Calu3 (cell line): Measurements from ENCODE around the gene JAKMIP2. TPM values are rescaled to one million over a fixed set of nuclear protein-coding genes. Genes with fewer than 3 reads are reported as not detected.

ENCODE experiments used
- BruUV-seq: library from RNA; stranded (reverse); fragments of 400-500 nt; replicated peaks from 2 replicates; lab custom pipeline; 2021; lab: Mats Ljungman, UMichigan
- CTCF ChIA-PET: fragments of 300-600 bp; sonication (Branson Sonifier 250); formaldehyde crosslinking; loops from one replicate; lab custom pipeline; 2022; ENCODE audit warnings: antibody characterized with exemption; lab: Charles Lee
- DNase-seq: peaks from one replicate; pipeline ENCODE4 v3.0.0; 2022
- H3K27ac Mint-ChIP-seq: one replicate; pipeline ENCODE4 v1.8.0; 2022; ENCODE audit warnings: mixed read lengths; ENCODE audit not compliant: unreplicated experiment
- H3K27me3 Mint-ChIP-seq: one replicate; pipeline ENCODE4 v1.8.0; 2022; ENCODE audit warnings: mixed read lengths; ENCODE audit not compliant: unreplicated experiment
- H3K36me3 Mint-ChIP-seq: one replicate; pipeline ENCODE4 v1.8.0; 2022; ENCODE audit warnings: mild to moderate bottlenecking, moderate library complexity, mixed read lengths; ENCODE audit not compliant: insufficient read depth, unreplicated experiment
- H3K4me1 Mint-ChIP-seq: one replicate; pipeline ENCODE4 v1.8.0; 2022; ENCODE audit warnings: mild to moderate bottlenecking, low read depth, mixed read lengths; ENCODE audit not compliant: unreplicated experiment
- H3K4me3 Mint-ChIP-seq: one replicate; pipeline ENCODE4 v1.8.0; 2022; ENCODE audit warnings: mild to moderate bottlenecking, low read depth, moderate library complexity, mixed read lengths; ENCODE audit not compliant: unreplicated experiment
- H3K9me3 Mint-ChIP-seq: one replicate; pipeline ENCODE4 v1.8.0; 2022; ENCODE audit warnings: low read depth, mixed read lengths; ENCODE audit not compliant: unreplicated experiment
- CTCF ChIP-seq: fragments of 200-600 bp; IDR thresholded peaks from one replicate; pipeline ENCODE4 v1.8.0; 2022; ENCODE audit warnings: antibody characterized with exemption; ENCODE audit not compliant: unreplicated experiment
- intact Hi-C: fragments of 100-400 bp; cut with micrococcal nuclease; formaldehyde crosslinking; loops from one replicate; pipeline ENCODE4 v1.10.0; 2022; ENCODE audit not compliant: unreplicated experiment
- total RNA-seq: library from RNA; stranded (reverse); gene quantifications from 2 replicates; pipeline ENCODE4 v1.2.3, GENCODE V29; 2022

Gene JAKMIP2
- total RNA-seq, 1 experiment from 2014 or later, result not detected

GRCh38 chr5:147756566-147756965, 26.0 kb downstream of the JAKMIP2 start:
- TF ChIP-seq CTCF, result no peak
- CTCF ChIA-PET, result no interaction called here
- intact Hi-C loops, result no loop called here

GRCh38 chr5:147754372-147755122, 28.0 kb downstream of the JAKMIP2 start:
- intact Hi-C loops, result no loop called here
- H3K9me3 Mint-ChIP-seq, result no peaks in the 10 kb centered on the region
- no peaks in the 10 kb centered on the region for H3K27me3 Mint-ChIP-seq
- no peak for TF ChIP-seq CTCF
- H3K36me3 Mint-ChIP-seq, result no peaks in the 10 kb centered on the region
- no peaks in the 10 kb centered on the region for H3K4me1 Mint-ChIP-seq
- BruUV-seq, result no TSS peak
- DNase-seq, result no peak
- CTCF ChIA-PET, result interaction anchor here (0.6 kb wide), 1 partner anchor 1581 kb away, joined by 3 read pairs; no protein-coding TSS in a partner anchor
- no peak overlapping the region for H3K27ac Mint-ChIP-seq
- H3K4me3 Mint-ChIP-seq, result no peak overlapping the region

More at GRCh38 chr5:147756566-147756965, 26.0 kb downstream of the JAKMIP2 start:
- Mint-ChIP-seq H3K4me1 (no peaks in the 10 kb centered on the region), H3K9me3 (no peaks in the 10 kb centered on the region), H3K27ac (no peak overlapping the region), H3K36me3 (no peaks in the 10 kb centered on the region), H3K27me3 (no peaks in the 10 kb centered on the region), H3K4me3 (no peak overlapping the region)
- no TSS peak for BruUV-seq
- no peak for DNase-seq

- no peak for TF ChIP-seq CTCF
- Mint-ChIP-seq H3K4me1 (no peaks in the 10 kb centered on the region), H3K9me3 (no peaks in the 10 kb centered on the region), H3K36me3 (no peaks in the 10 kb centered on the region), H3K4me3 (no peak overlapping the region), H3K27ac (no peak overlapping the region), H3K27me3 (no peaks in the 10 kb centered on the region)
- no peak for DNase-seq
- CTCF ChIA-PET, result no interaction called here
- BruUV-seq, result no TSS peak
- intact Hi-C loops, result no loop called here
These were observed 28.8 kb downstream of the JAKMIP2 start for GRCh38 chr5:147753765-147754164.

GRCh38 chr5:147752666-147753290, 29.8 kb downstream of the JAKMIP2 start:
- Mint-ChIP-seq H3K4me1 (no peaks in the 10 kb centered on the region), H3K27me3 (no peaks in the 10 kb centered on the region), H3K4me3 (no peak overlapping the region), H3K27ac (no peak overlapping the region), H3K36me3 (no peaks in the 10 kb centered on the region), H3K9me3 (no peaks in the 10 kb centered on the region)
- DNase-seq, result no peak
- CTCF ChIA-PET, result interaction anchor here (0.8 to 1.0 kb wide), 2 partner anchors 11 to 30 kb away, joined by 3 to 4 read pairs; partner anchors contain the start of gene JAKMIP2
- intact Hi-C loops, result no loop called here
- BruUV-seq, result no TSS peak
- TF ChIP-seq CTCF, result no peak
